Activated naive CD4-positive, alpha-beta T cell treated with anti-CD3 and anti-CD28 coated beads for 36 hours (primary cell): Measurements from ENCODE around the gene FLCN. TPM values are rescaled to one million over a fixed set of nuclear protein-coding genes. Genes with fewer than 3 reads are reported as not detected.
A peak's percentile ranks its signal among the peaks of the same experiment; 100 is the strongest.
"Not testable (repeated sequence)": the region's sequence is repeated elsewhere in the genome, so short reads cannot be mapped to it uniquely, and the experiment has no call there.

Experiments
- CTCF ChIA-PET: fragments of 350-600 bp; sonication (Branson Sonifier 250); formaldehyde crosslinking; loops from one replicate; lab custom pipeline; 2021; ENCODE audit warnings: antibody characterized with exemption; lab: Charles Lee
- DNase-seq: peaks from one replicate; pipeline ENCODE4 v3.0.0-alpha.2; 2020
- H3K27ac Mint-ChIP-seq: one replicate; pipeline ENCODE4 v1.8.0; 2021; ENCODE audit warnings: mild to moderate bottlenecking, mixed read lengths
- H3K27me3 Mint-ChIP-seq: one replicate; pipeline ENCODE4 v1.8.0; 2021; ENCODE audit warnings: low read depth, mixed read lengths
- H3K36me3 Mint-ChIP-seq: one replicate; pipeline ENCODE4 v1.8.0; 2021; ENCODE audit warnings: low read depth, mixed read lengths
- H3K4me1 Mint-ChIP-seq: one replicate; pipeline ENCODE4 v1.8.0; 2021; ENCODE audit warnings: low read depth, mixed read lengths
- H3K4me3 Mint-ChIP-seq: one replicate; pipeline ENCODE4 v1.8.0; 2021; ENCODE audit warnings: mild to moderate bottlenecking, moderate library complexity, mixed read lengths
- H3K9me3 Mint-ChIP-seq: one replicate; pipeline ENCODE4 v1.8.0; 2021; ENCODE audit warnings: mixed read lengths
- intact Hi-C: fragments of 100-400 bp; cut with micrococcal nuclease; formaldehyde crosslinking; loops from one replicate; pipeline ENCODE4 v1.15.1; 2023
- total RNA-seq, 2 experiments: library from RNA; stranded (reverse); gene quantifications; one replicate each; pipeline ENCODE4 v1.2.3, GENCODE V29; 2021

Gene FLCN
- total RNA-seq, 2 experiments from 2014 or later: 17.5 to 18.4 TPM

DNA sequence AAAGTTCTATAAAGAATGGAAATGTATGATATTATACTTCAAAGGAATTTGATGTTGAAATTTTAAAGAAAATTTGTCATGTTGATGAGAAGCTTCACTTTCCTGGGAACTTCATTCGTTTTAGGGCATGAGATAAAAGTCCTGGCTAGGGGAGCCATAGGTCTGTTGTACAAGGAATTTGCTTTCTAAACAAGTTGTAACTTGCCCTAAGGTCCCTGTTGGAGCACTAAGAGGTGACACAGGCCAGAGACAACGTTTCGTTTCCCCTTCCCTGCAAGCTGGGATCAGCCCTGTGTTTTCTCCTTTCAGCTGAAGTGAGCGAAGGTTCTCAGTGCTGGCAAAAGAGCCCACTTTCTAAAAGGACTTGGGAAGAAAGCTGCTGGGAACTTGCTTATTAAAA lies 47.4 kb downstream of the FLCN start:
- Mint-ChIP-seq H3K9me3 (no peaks in the 10 kb centered on the region), H3K4me3 (no peak overlapping the region), H3K36me3 (peaks cover 4% of the 10 kb centered on the region), H3K4me1 (peaks cover 22% of the 10 kb centered on the region), H3K27ac (no peak overlapping the region), H3K27me3 (no peaks in the 10 kb centered on the region)
- no peak for DNase-seq
- intact Hi-C loops: no loop called here
- CTCF ChIA-PET: interaction anchor here (0.6 to 1.3 kb wide), 2 partner anchors 9 to 86 kb away, joined by 5 to 10 read pairs; no protein-coding TSS in a partner anchor

DNA sequence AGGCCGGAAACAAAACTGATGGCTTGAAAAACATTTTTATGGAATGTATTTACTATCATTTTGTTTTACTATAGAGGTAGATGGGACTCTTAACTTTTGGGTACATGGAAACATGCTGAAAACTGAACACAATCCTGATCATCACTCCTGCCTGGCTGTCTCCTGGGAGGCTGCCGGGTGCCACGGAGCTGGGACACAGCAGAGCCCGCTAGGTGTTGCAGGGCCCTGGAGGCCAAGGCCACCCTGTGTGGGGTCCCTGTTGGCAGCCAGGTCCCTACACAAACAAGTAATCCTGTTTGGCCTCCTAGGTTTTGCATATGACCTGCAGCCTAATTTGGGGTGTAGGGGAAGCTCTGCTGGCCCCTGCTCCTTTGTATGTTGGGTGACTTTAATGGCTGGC lies 48.4 kb downstream of the FLCN start:
- H3K4me1 Mint-ChIP-seq: peaks cover 32% of the 10 kb centered on the region
- no peak for DNase-seq
- H3K36me3 Mint-ChIP-seq: peaks cover 10% of the 10 kb centered on the region
- H3K27ac Mint-ChIP-seq: no peak overlapping the region
- H3K27me3 Mint-ChIP-seq: no peaks in the 10 kb centered on the region
- H3K4me3 Mint-ChIP-seq: no peak overlapping the region
- intact Hi-C loops: no loop called here
- no peaks in the 10 kb centered on the region for H3K9me3 Mint-ChIP-seq
- CTCF ChIA-PET: interaction anchor here (0.6 to 1.3 kb wide), 2 partner anchors 10 to 16 kb away, joined by 4 to 10 read pairs; no protein-coding TSS in a partner anchor

DNA sequence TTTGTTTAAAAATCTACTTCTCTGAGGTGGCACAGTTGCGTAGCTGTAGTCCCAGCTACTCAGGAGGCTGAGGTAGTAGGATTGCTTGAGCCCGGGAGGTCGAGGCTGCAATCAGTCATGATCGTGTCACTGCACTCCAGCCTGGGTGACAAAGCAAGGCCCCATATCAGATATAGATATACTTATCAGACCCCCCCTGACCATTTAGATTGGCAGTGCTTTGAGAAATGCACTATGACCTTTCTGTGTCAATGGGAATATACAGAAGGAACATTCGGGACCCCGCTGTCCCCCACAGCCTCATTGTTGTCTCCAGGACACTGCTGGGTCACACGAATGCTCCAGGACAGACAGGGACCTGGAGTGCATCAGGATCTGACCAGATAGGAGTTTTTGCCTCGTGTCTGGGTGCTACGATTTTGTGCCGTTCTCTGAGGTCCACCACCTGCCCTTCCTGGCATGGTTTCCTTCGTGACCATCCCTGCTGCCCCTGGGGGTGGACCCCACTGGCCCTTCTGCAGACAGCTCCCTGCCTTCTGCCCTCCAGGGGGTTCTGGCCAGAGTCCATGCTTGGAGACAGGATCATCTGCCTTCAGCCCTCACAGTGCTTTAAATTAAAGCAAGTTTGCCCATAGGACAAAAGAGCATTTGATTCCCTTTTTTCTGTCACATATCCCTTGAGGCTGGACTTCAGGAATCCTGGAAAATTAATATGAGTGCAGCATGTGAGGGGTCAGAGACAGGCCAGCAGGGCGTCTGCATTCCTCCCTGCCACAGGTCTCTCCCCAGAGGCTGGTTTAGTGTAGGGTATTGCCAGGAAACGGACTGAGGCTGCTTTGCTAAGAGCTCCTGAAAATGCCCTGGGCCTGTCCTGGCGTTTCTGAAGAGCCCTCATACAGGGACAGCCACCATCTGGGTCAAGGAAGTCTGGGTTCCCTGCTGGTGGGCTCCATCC lies 50.1 kb downstream of the FLCN start:
- Mint-ChIP-seq H3K4me1 (peaks cover 47% of the 10 kb centered on the region), H3K36me3 (peaks cover 16% of the 10 kb centered on the region), H3K27ac (no peak overlapping the region), H3K4me3 (no peak overlapping the region), H3K9me3 (no peaks in the 10 kb centered on the region), H3K27me3 (no peaks in the 10 kb centered on the region)
- no peak for DNase-seq
- intact Hi-C loops: no loop called here
- CTCF ChIA-PET: no interaction called here

DNA sequence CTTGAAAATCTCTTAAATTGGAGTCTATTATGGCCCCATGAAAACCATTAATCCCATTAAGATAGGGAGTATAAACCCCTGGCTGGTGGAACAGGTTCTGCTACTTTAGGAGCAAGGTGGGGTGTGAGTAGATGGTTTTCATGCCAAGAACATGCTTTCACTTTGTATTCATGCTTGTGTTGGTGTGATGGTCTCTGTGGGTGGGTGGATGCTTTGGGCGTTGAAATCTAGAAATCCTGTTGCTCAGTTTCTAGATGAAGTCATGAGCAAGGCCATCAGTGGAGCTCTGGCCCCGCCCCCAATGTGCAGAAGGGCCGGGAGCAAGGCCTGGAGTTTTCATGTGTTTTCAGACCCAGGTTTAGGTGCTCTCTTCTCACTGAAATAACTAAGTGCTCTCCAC lies 50.9 kb downstream of the FLCN start:
- H3K36me3 Mint-ChIP-seq: peaks cover 18% of the 10 kb centered on the region
- DNase-seq: peak; percentile 70
- H3K27ac Mint-ChIP-seq: no peak overlapping the region
- H3K9me3 Mint-ChIP-seq: no peaks in the 10 kb centered on the region
- H3K4me3 Mint-ChIP-seq: no peak overlapping the region
- CTCF ChIA-PET: no interaction called here
- peaks cover 54% of the 10 kb centered on the region for H3K4me1 Mint-ChIP-seq
- no peaks in the 10 kb centered on the region for H3K27me3 Mint-ChIP-seq
- intact Hi-C loops: no loop called here

- H3K9me3 Mint-ChIP-seq, H3K27me3 Mint-ChIP-seq, DNase-seq, intact Hi-C loops, CTCF ChIA-PET, H3K4me3 Mint-ChIP-seq: not testable (repeated sequence)
- Mint-ChIP-seq H3K27ac (peak overlapping the region; percentile 19), H3K36me3 (peaks cover 25% of the 10 kb centered on the region), H3K4me1 (peaks cover 62% of the 10 kb centered on the region)
Measured at GRCh38 chr17:17184985-17185757, 51.8 kb downstream of the FLCN start.

GRCh38 chr17:17183744-17184143 lies 53.2 kb downstream of the FLCN start:
- intact Hi-C loops: no loop called here
- no peaks in the 10 kb centered on the region for H3K27me3 Mint-ChIP-seq
- peaks cover 75% of the 10 kb centered on the region for H3K4me1 Mint-ChIP-seq
- peaks cover 32% of the 10 kb centered on the region for H3K36me3 Mint-ChIP-seq
- peak; percentile 41 for DNase-seq
- CTCF ChIA-PET: interaction anchor here (0.6 kb wide), 2 partner anchors 430 to 1561 kb away, joined by 4 to 7 read pairs; no protein-coding TSS in a partner anchor
- no peak overlapping the region for H3K27ac Mint-ChIP-seq
- H3K4me3 Mint-ChIP-seq: no peak overlapping the region
- no peaks in the 10 kb centered on the region for H3K9me3 Mint-ChIP-seq

GRCh38 chr17:17182598-17183136 lies 54.3 kb downstream of the FLCN start:
- Mint-ChIP-seq H3K9me3 (no peaks in the 10 kb centered on the region), H3K36me3 (peaks cover 39% of the 10 kb centered on the region), H3K27me3 (no peaks in the 10 kb centered on the region), H3K27ac (no peak overlapping the region), H3K4me1 (peaks cover 83% of the 10 kb centered on the region), H3K4me3 (no peak overlapping the region)
- intact Hi-C loops: no loop called here
- CTCF ChIA-PET: interaction anchor here (0.5 to 1.0 kb wide), 3 partner anchors 9 to 88 kb away, joined by 3 to 4 read pairs (median 3); no protein-coding TSS in a partner anchor
- DNase-seq: peak; percentile 30

DNA sequence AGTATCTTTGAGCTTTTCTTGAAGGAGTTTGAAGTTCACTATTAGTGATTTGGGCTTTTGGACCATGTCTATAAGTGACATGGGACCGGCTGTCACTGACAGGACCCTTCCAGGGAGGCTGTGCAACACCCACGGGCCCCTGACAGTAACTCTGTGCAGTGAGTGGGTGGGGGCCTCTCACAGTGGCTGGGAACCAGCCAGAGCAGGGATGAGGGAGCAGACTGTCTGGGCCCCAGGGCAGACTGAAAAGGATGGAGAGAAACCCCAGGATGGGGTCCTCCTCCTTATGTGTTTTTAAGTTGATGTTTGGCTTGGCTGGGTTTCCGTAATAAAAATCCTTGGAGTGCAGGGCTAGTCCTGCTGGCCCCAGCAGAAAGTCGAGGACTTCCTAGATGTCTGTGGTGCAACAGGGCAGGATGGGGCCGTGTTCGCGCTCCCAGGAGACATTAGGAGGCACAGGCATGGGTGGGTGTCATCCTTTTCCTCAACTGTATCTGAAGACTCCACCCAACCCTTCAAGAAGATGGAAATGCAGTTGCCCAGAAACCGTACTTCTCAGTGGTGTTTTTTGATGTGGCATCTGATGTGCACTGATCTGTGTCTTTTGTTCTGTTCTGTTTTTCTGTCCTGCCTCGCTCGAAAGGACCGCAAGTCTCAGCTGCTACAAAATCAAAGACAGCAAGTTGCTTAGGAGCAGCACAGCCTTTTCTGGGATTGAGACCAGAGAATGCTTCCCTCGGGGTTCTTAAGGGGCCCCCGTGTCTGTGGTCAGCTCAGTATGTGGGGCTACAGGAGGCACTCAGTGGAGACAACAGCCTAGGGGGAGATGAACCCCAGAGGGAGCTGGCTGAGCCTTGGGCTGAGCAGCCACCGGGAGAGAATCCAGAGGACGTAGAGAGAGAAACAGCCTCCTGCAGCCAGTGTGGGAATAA lies 55.0 kb downstream of the FLCN start:
- Mint-ChIP-seq H3K9me3 (no peaks in the 10 kb centered on the region), H3K36me3 (peaks cover 44% of the 10 kb centered on the region), H3K27me3 (no peaks in the 10 kb centered on the region), H3K4me1 (peaks cover 90% of the 10 kb centered on the region), H3K27ac (peak overlapping the region; percentile 80), H3K4me3 (peak overlapping the region; percentile 39)
- intact Hi-C loops: loop anchor here (2.0 kb wide), 1 partner anchor 55 kb away; the partner anchor contains the start of gene FLCN
- CTCF ChIA-PET: interaction anchor here (0.5 to 1.4 kb wide), 4 partner anchors 10 to 88 kb away, joined by 3 to 4 read pairs (median 3); no protein-coding TSS in a partner anchor
- DNase-seq: peak; percentile 58

DNA sequence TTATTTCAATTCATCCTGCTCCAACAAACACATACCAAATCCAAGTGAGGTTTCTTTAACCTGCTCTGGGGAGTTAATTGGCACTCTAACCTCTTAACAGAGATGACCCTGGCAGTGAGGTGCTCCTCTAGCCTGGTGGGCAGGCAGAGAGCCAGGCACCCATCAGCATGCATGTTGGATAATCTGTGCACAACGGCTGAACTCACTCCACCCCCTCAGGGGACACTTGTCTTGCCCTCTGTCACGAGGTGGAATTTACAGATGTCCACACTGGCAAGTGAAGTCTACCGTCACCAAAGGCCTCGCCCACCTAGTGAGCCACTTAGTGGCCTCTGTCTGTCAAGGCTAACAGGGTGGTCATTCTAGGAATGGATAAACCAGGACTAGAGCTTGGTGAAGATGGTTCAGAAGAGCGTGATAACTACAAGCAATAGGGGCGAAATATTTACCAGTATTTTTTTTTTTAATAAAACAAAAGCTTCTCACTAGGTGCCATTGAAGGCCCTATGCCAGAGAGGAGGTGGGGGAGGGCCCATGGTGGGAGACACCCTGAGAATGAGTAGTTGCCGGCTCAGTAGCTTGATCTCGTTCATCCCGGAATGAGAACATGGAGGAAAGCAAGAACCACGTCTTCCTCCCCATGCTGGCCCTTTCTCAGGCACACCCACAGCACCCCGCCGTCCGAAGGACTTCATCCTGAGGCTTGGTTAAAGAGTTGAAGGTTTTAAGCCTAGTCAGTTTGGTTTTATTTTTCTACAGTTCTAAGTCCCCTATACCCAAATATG lies 56.0 kb downstream of the FLCN start:
- H3K27ac Mint-ChIP-seq: peak overlapping the region; percentile 88
- intact Hi-C loops: loop anchor here (2.0 kb wide), 1 partner anchor 56 kb away; the partner anchor contains the start of gene FLCN
- no peaks in the 10 kb centered on the region for H3K27me3 Mint-ChIP-seq
- peak overlapping the region; percentile 17 for H3K4me3 Mint-ChIP-seq
- H3K9me3 Mint-ChIP-seq: no peaks in the 10 kb centered on the region
- CTCF ChIA-PET: interaction anchor here (1.4 kb wide), 2 partner anchors 9 to 40 kb away, joined by 3 to 4 read pairs; no protein-coding TSS in a partner anchor
- peaks cover 91% of the 10 kb centered on the region for H3K4me1 Mint-ChIP-seq
- H3K36me3 Mint-ChIP-seq: peaks cover 50% of the 10 kb centered on the region
- no peak for DNase-seq

GRCh38 chr17:17180141-17180603 lies 56.8 kb downstream of the FLCN start:
- peaks cover 91% of the 10 kb centered on the region for H3K4me1 Mint-ChIP-seq
- CTCF ChIA-PET: interaction anchor here (1.4 kb wide), 1 partner anchor 39 kb away, joined by 4 read pairs; no protein-coding TSS in a partner anchor
- peak; percentile 63 for DNase-seq
- H3K36me3 Mint-ChIP-seq: peaks cover 49% of the 10 kb centered on the region
- H3K27me3 Mint-ChIP-seq: no peaks in the 10 kb centered on the region
- intact Hi-C loops: loop anchor here (2.0 kb wide), 1 partner anchor 57 kb away; the partner anchor contains the start of gene FLCN
- H3K27ac Mint-ChIP-seq: peak overlapping the region; percentile 88
- no peaks in the 10 kb centered on the region for H3K9me3 Mint-ChIP-seq
- peak overlapping the region; percentile 17 for H3K4me3 Mint-ChIP-seq
